ENCODE results near the gene CACFD1.

CACFD1 gene

DNA sequence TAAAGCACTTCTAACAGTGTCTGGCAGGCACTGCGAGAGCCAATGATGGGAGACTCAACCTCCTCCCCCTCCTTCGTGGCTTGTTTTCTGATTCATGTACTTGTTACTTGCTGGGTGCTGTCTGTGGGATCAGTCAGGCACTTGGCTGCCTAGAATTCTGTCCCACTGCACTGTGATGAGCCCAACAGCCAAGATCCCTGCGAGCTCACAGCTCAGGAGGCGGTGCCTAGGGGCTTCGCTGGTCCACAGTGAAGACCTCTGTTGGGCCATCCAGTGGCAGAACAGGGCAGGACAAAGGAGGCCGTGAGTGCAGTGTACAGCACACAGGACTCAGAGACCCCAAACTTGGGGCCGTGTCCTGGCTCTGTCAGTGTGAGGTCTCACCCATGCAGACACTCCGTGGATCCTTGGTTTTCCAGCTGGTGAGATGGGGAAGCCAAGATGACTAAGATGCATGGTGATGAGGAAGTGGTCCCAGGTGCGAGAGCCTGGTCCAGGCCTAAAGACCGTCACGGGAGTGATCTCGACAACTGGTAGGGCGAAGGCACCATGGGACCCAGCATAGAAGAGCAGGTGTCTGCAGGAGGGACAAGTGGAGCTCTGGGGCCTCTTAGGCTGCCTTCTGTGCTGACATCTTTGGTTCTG, 45.5 kb downstream of the CACFD1 start:
- no peak for FAIRE-seq

DNA sequence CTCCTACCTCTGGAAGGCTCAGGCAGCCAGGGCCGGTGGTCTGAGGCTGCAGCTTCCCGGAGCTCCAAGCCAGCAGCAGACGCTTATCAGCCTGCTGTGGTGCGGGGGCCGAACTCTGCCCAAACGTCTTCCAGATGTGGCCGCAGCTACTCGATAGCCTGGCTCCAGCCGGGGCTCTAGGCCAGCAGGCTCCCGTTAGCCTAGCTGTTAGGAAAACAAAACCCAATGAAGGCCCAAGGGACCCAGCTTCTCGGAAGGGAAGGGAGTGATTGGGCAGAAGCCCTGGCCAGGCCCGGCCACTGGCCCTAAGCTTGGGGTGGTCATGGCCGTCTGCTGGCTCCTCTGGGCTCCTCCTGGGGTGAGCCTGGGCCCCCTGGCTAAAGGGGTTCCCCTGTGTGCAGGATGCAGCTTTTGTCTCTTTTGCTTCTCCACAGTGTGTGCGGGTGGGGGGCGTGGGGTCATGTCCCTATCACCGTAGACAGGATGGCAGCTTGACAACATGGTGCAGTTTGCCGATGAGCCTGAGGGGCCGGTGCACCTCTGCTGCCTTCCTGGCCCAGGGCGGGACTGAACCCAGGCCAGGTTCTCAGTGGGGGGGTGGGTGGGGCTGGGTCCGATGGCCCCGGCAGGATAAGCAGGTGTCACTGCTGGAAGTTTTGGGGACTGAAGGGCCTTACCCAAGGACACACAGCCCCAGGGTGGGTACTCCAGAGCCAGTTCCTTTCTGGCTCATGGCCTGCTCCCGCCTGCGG, 46.3 kb downstream of the CACFD1 start:
- no peak for FAIRE-seq

DNA sequence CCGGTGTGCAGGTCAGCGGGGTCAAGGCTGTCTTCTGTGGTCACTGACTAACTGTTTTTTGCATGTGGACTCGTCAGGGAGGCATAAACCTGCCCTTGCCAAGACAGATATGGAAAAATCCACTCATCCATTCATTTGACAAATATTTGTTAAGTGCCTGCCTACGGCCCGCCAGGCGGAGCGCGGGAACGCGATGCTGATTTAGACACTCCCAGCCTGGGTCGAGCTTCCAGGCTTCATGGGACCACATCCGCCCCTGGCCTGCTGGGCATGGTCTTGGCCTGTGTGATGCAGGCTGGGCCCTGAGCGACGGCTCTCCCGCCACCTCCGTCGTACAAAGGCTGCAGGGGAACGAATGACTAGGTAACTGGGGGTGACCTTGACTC, 46.9 kb downstream of the CACFD1 start:
- FAIRE-seq: no peak

GRCh38 chr9:133507246-133507965, 47.6 kb downstream of the CACFD1 start:
- FAIRE-seq: no peak

DNA sequence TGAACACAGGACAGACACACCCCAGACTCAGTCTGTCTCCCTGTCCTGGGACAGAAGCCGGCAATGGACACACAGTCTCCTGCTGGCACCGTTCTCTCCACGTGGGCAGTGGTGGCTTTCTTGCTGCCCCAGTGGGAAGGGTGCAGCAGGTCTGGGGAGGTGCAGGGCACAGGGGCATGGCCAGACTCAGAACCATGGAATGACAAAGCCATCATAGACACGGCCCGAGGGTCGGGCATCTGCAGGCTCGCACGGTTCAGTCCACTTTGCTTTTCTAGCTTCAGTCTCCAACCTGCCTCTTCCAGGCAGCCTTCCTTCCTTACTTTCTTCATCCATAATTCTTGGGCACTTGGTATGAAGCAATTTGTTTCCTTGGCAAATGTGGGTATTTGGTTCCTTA, 48.3 kb downstream of the CACFD1 start:
- no peak for FAIRE-seq

DNA sequence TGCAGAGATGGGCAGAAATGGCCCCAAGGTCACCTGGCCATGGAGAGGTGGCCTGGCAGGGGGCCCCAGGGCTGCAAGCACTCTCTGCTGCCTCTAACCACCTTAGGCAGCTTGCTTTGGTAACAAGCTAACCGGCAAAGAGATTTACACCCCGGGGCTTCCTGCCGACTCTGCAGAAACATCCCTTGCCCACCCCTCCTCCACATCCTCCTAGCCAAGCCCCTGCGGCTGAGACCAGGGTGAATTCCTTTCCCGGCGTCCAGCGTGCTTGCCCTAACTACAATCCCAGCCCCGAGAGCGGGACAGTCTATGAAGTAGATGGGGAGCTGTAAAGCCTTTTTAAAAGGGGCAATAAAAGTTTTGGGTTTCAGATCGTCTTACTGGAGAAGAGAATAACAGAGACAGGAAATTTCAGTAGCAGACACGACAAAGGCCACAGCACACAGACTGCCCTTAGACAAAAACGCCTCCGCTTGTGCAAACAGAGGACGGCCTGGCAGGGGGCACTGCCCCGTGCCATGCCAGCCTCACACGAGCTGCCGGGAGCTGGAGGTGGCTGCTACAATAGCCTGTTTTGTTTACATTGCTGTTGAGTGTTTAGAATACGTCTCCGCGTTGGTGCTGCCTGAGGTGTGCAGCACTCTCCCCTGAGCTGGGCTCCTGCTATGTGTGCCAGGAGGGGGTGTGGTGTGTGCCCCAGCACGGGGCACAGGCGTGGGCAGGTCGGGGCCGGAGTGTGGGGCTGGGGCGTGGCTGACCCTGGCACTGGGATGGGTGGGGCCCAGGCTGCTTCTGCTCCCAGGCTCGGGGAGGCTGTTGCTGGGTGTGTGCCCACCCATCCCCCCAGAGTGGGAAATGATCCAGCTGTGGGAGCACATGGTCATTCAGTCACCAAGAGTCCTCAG, 49.7 kb downstream of the CACFD1 start:
- no peak for FAIRE-seq

DNA sequence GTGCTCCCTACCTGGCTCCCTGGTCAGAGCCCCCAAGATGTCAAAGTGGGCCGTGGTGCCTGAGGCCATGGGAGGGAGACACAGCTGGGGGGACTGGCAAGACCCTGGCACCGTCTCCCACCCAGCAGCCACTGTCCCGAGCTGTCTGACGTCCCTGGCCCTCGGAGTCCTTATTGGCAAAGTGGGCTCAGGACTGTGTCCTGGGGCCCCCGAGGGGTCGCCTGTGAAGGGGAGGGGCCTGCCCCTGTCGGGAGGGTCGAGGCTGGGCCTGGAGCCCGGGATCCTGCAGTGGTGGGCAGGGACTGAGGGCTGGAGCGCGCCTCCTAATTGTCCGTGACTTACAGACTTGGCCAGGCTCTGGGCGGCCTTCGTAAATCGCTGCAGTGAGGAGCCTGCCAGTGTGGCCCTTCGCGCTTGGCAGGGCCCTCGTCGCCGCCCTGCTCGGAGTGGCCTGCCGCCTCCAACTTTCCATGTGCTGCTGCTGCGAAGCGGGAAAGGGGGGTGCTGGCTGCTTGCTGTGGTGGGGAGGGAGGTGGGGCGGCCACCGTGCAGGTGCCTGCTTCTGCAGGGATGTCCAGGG, 51.2 kb downstream of the CACFD1 start:
- no peak for FAIRE-seq

DNA sequence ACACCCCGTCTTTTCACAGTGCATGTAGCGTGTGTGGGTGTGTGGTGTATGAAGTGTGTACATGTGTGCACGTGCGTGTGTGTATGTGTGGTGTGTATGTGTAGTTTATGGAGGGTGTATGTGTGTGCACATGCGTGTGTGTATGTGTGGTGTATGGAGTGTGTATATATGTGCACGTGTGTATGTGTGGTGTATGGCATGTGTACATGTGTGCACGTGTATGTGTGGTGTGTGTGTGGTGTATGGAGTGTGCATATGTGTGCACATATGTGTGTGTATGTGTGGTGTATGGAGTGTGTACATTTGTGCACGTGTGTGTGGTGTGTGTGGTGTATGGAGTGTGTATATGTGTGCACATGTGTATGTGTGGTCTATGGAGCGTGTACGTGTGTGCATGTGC, 51.8 kb downstream of the CACFD1 start:
- FAIRE-seq: no peak

DNA sequence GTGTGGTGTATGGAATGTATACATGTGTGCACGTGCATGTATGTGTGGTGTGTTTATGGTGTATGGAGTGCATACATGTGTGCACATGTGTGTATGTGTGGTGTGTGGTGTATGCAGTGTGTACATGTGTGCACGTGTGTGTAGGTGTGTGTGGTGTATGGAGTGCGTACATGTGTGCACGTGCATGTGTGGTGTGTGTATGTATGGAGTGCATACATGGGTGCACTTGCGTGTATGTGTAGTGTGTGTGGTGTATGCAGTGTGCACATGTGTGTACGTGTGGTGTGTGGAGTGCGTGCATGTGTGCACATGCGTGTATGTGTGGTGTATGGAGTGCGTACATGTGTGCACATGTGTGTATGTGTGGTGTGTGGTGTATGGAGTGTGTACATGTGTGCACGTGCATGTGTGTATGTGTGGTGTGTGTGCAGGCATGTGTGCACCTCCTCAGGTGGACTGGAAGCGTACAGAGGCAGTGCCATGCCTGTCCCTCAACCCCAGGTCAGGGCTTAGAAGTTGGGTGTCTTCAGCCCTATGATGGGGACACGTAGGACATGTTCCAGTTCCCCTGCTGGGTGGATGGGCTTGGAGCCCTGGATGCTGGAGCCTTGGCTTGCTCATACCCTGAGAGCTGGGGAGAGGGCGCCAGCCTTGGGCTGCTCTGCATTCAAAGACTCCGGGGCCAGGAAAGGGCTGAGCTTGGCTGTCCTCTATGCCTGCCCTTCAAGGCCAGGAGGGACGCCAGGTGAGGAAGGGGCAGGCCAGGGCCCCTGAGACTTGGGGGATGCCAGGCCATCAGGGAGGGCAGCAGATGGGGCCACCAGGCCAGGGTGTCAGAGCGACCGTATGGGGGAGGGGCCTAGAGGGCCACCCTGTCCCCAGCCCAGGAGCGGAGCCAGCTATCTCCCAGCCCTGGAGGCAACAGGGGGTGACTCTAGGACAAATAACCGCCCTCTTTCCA, 52.8 kb downstream of the CACFD1 start:
- no peak for FAIRE-seq

DNA sequence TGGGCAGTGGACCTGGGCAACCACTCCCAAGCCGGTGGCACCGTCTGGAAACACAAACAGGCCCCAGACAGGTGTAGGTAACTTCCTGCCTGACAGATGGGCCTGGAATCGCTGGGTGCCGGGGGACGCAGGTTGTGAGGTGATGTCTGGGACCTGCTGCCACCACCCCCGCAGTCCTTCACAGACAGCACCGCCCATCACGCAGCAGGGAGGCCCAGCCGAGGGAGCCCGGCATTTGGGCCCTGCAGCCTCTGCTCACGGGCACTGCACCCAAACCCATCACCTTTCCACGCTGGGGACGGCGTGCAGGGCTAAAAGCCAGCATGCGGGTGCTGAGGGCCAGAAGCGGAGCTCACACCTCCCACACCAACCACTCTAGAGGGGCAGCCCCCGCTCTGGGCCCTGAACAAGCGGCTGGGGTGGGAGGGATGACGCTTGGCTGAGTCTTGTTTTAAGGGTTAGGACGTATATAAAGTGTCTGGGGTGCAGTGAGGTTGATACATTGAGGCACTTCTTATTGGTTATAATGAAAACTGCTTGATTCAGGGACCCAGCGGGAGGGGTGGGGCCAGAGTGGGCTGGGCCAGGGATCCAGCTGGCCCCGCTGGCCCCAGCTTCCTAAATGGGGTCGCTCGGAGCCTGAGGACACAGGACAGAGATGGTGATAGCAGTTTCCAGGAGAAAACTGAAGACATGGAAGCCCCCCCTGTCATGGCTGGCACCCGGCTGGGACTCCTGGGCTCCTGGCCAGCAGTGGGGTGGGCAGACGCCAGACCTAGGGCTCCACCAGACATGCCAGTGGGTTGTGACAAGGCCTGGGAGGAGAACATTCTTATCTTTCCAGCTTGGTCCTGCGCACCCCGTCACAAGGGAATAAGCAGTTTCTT, 53.7 kb downstream of the CACFD1 start:
- no peak for FAIRE-seq

DNA sequence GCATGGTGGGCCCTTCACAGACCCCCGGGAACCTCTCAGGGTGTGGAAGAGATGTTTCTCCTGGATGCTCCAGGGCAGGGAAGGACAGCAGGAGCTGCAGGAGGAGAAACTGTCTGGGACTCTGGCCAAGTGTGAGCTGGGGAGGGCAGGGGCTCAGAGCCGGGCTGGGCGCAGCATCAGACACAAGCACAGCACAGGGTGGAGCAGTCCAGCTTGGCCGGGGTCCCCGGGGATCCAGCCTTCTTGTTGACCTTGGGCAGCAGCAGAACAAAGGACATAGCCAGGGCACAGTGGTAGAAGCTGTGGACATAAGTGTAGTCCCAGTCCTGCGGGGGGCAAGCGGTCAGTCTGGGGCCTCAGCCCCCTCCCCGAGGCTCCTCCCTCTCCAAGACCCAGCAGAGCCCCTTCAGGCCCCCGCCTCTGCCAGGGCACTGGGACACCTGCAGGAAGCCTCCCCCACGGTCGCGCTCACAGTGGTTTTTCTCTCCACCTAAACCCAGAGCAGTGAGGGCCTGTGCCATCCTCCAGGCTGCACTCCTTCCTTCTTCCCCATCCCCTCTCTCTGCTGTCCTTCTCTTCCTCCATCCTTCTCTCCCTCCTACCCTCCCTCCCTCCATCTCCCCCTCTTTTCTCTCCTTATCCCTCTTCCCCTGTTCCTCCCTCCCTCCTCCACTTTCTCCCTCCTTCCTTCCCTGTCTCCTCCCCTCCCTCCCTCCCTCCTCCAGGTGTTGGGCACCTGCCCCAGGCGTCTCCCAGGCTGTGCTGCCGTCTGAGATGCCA, 54.9 kb downstream of the CACFD1 start:
- FAIRE-seq: no peak

DNA sequence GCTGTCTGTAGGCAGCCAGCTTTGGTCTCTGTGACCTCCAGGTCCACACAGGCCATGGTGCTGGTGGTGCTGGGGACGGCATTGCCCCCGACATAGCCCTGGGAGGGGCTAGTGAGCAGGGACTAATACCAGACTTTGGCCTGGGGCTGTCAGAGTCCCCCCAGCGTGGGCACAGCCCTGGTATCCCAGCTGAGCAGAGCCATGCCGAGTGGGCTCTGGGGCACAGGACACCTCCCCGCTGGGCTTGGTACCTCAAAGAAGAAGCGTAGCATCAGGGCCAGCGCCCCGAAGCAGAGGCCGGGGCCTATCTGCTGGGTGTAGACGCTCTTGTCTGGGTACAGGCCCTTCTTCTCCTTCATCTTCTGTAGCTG, 55.4 kb downstream of the CACFD1 start:
- FAIRE-seq: no peak

- no peak for FAIRE-seq
These were observed 56.0 kb downstream of the CACFD1 start for GRCh38 chr9:133515615-133516255.

GRCh38 chr9:133516256-133516960, 56.6 kb downstream of the CACFD1 start:
- no peak for FAIRE-seq

GRCh38 chr9:133516961-133517350, 57.2 kb downstream of the CACFD1 start:
- FAIRE-seq: no peak

- no peak for FAIRE-seq
These were observed 57.9 kb downstream of the CACFD1 start for GRCh38 chr9:133517711-133518110.

GRCh38 chr9:133518200-133518599, 58.4 kb downstream of the CACFD1 start:
- no peak for FAIRE-seq
